Esophagus muscularis mucosa (tissue), 4 donors: ENCODE measurements around the gene ST6GALNAC6. TPM values are rescaled to one million over a fixed set of nuclear protein-coding genes. Genes with fewer than 3 reads are reported as not detected.

Experiments
- DNase-seq: peaks from one replicate; pipeline ENCODE4 v3.0.0-alpha.2; 2017; ENCODE audit errors: extremely low spot score
- H3K27ac ChIP-seq, 4 donors: fragments of 200-600 bp; sonication (generic); replicated peaks in 1 of 4; 1 replicate in 3 of 4; 2 replicates in 1 of 4; pipeline ENCODE4 v1.5.1; 2016 to 2019; ENCODE audit warnings: mild to moderate bottlenecking in 1 of 4
- H3K27me3 ChIP-seq, 4 donors: fragments of 200-600 bp; sonication (generic); one replicate each; pipeline versions ENCODE4 v1.5.1 to v1.6.0; 2016 to 2019
- H3K36me3 ChIP-seq, 4 donors: fragments of 200-600 bp; sonication (generic); one replicate each; pipeline ENCODE4 v1.5.1; 2016 to 2019
- H3K4me1 ChIP-seq, 4 donors: fragments of 200-600 bp; sonication (generic); one replicate each; pipeline ENCODE4 v1.5.1; 2016 to 2019
- H3K4me3 ChIP-seq, 4 donors: fragments of 200-600 bp; sonication (generic); 1 replicate in 2 of 4; 2 replicates in 2 of 4; pipeline ENCODE4 v1.5.1; 2016 to 2019; ENCODE audit warnings: mild to moderate bottlenecking in 4 of 4, moderate library complexity in 1 of 4
- H3K9me3 ChIP-seq, 4 donors: fragments of 200-600 bp; sonication (generic); 1 replicate in 3 of 4; 2 replicates in 1 of 4; pipeline ENCODE4 v1.5.1; 2016 to 2019
- CTCF ChIP-seq, 3 experiments: fragments of 200-600 bp in 2 of 3; fragments of 450-650 bp in 1 of 3; sonication (generic) in 2 of 3; IDR thresholded peaks; one replicate each; pipeline ENCODE4 v1.5.1; 2017 to 2019; ENCODE audit warnings: antibody characterized with exemption in 3 of 3, mild to moderate bottlenecking in 2 of 3, moderate library complexity in 1 of 3
- EP300 ChIP-seq: sonication (generic); formaldehyde crosslinking; IDR thresholded peaks from one replicate; pipeline ENCODE4 v1.6.1; 2017; ENCODE audit warnings: antibody characterized with exemption
- POLR2A ChIP-seq: fragments of 450-650 bp; IDR thresholded peaks from one replicate; pipeline ENCODE4 v1.6.1; 2017; ENCODE audit warnings: antibody characterized with exemption, moderate library complexity, mild to moderate bottlenecking, low read depth
- POLR2AphosphoS5 ChIP-seq, 2 donors: sonication (generic); formaldehyde crosslinking; IDR thresholded peaks; one replicate each; pipeline ENCODE4 v1.6.1; 2017; ENCODE audit warnings: antibody characterized with exemption in 2 of 2
- WGBS: methylation state at CpG from one replicate; pipeline ENCODE4 v1.1.5; 2018; 5-methylcytosine and 5-hydroxymethylcytosine counted together
- intact Hi-C: fragments of 100-400 bp; cut with DNase I; formaldehyde crosslinking; loops from one replicate; pipeline ENCODE4 v1.15.1; 2023
- total RNA-seq, 4 donors: library from RNA; depleted of rRNA; stranded (reverse); fragments of >200 nt; gene quantifications; one replicate each; pipeline versions ENCODE4 v1.1.0 to v1.2.1, GENCODE V29; 2016

The ST6GALNAC6 gene
- total RNA-seq, 4 donors from 2014 or later = 95.9 to 169 (median 125) TPM

- Histone ChIP-seq H3K9me3 (no peaks in the 10 kb centered on the region), H3K27ac (peak overlapping the region in 2 of 4 donors; percentile 86), H3K36me3 (peaks cover 0 to 23% (median 0%) of the 10 kb centered on the region in 4 donors), H3K4me1 (peaks cover 65 to 82% (median 69%) of the 10 kb centered on the region in 4 donors), H3K27me3 (peaks cover 0 to 8% (median 0%) of the 10 kb centered on the region in 4 donors), H3K4me3 (no peak overlapping the region)
- TF ChIP-seq POLR2AphosphoS5 (IDR thresholded peaks at IDR 0.05) (no peak), POLR2A (no peak), EP300 (no peak)
- intact Hi-C loops = loop anchor here (5.0 kb wide), 1 partner anchor 44 kb away; no protein-coding TSS in a partner anchor
- WGBS = 72% methylated on average over 4 of the region's 11 CpGs
- no peak for DNase-seq
Measured at GRCh38 chr9:127856094-127856728, 43.2 kb downstream of the ST6GALNAC6 start.

GRCh38 chr9:127855522-127855921 lies 43.9 kb downstream of the ST6GALNAC6 start:
- intact Hi-C loops = loop anchor here (5.0 kb wide), 1 partner anchor 43 kb away; no protein-coding TSS in a partner anchor

GRCh38 chr9:127854960-127855359 lies 44.4 kb downstream of the ST6GALNAC6 start:
- Histone ChIP-seq H3K4me1 (peaks cover 52 to 70% (median 66%) of the 10 kb centered on the region in 4 donors), H3K27ac (peak overlapping the region; percentile 68 to 86 (median 83)), H3K4me3 (peak overlapping the region; percentile 58 to 75 (median 67)), H3K9me3 (no peaks in the 10 kb centered on the region), H3K27me3 (peaks cover 0 to 8% (median 0%) of the 10 kb centered on the region in 4 donors), H3K36me3 (peaks cover 0 to 36% (median 0%) of the 10 kb centered on the region in 4 donors)
- intact Hi-C loops = loop anchor here (5.0 kb wide), 1 partner anchor 43 kb away; no protein-coding TSS in a partner anchor
- TF ChIP-seq EP300 (no peak), POLR2AphosphoS5 (IDR thresholded peaks at IDR 0.05) (no peak), CTCF (IDR thresholded peaks at IDR 0.05) (no peak), POLR2A (no peak)
- no peak for DNase-seq
- 74% methylated on average over 11 of the region's 11 CpGs for WGBS

More at GRCh38 chr9:127855522-127855921, 43.9 kb downstream of the ST6GALNAC6 start:
- Histone ChIP-seq H3K36me3 (peaks cover 0 to 30% (median 0%) of the 10 kb centered on the region in 4 donors), H3K9me3 (no peaks in the 10 kb centered on the region), H3K27ac (peak overlapping the region in 3 of 4 donors; percentile 80 to 86 (median 86)), H3K4me1 (peaks cover 58 to 76% (median 66%) of the 10 kb centered on the region in 4 donors), H3K4me3 (no peak overlapping the region), H3K27me3 (peaks cover 0 to 8% (median 0%) of the 10 kb centered on the region in 4 donors)
- TF ChIP-seq POLR2A = no peak
- no peak for TF ChIP-seq CTCF (IDR thresholded peaks at IDR 0.05)
- TF ChIP-seq EP300 = no peak
- no peak for TF ChIP-seq POLR2AphosphoS5 (IDR thresholded peaks at IDR 0.05)
- 94% methylated on average over 5 of the region's 5 CpGs for WGBS
- DNase-seq = no peak

- peaks cover 46 to 65% (median 64%) of the 10 kb centered on the region in 4 donors for H3K4me1 ChIP-seq
- peak within 1 kb of the TSS; percentile 58 to 75 (median 67) for H3K4me3 ChIP-seq
- H3K27ac ChIP-seq = peak within 1 kb of the TSS; percentile 68 to 86 (median 83)
- no peak for TF ChIP-seq POLR2A
- peak in 1 of 3 experiments; percentile 9 for TF ChIP-seq CTCF (IDR thresholded peaks at IDR 0.05)
- TF ChIP-seq POLR2AphosphoS5 (IDR thresholded peaks at IDR 0.05) = peak; percentile 44 to 66
- H3K9me3 ChIP-seq = peaks cover 0 to 5% (median 3%) of the 10 kb centered on the region in 4 donors
- intact Hi-C loops = no loop called here
- no peak for DNase-seq
- H3K27me3 ChIP-seq = peaks cover 0 to 8% (median 0%) of the 10 kb centered on the region in 4 donors
- 36% methylated on average over 8 of the region's 37 CpGs for WGBS
- peaks cover 0 to 43% (median 0%) of the 10 kb centered on the region in 4 donors for H3K36me3 ChIP-seq
Measured at GRCh38 chr9:127854184-127854806, 45.1 kb downstream of the ST6GALNAC6 start, which contains the start of gene ENG. ENG (minus strand) TSS chr9:127854658; CDS start chr9:127854355, 303 bp downstream.
